Measurements from ENCODE around the gene POLR2E. TPM values are rescaled to one million over a fixed set of nuclear protein-coding genes. Genes with fewer than 3 reads are reported as not detected.
A peak's percentile ranks its signal among the peaks of the same experiment; 100 is the strongest.

The POLR2E gene
- total RNA-seq, 1 donor from 2014 or later, result 140 TPM

DNA sequence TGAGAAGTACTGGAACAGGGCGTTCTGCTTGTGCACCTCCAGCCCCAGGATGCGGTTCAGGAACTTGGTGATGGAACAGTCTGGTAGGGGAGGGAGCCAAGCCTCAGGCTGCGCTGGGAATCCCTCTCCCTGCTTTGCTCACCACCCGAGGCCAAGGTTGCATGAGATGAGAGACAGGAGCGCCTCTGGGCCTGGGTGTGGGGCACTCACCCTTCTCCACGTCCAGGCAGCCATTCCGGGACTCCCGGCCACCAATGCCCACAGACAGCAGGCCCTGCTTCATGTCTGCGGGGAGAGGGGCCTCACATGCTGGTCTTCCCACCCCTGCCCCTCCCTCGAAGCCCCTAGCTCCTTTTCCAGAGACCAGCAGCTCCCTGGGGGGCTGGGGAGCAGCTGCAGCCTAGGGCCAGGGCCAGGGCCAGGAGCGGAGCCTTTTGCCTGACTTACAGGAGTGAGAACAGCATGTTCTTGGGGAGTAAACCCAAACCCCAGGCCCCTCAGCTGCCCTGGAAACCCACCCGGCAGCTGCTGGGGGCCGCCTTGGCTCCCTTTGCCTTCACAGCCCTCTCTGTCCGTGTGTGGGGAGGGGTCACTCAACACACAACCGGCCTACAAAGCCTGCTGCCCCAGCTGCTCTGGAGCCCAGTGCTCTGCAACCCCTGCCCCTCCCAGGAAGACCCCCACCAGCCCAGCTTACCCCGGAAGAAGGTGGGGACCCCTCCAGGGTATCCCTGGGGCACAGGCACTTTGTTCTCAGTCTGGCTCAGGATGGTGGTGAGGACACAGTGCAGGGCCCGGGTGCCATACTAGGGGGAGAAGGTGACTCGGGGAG, 15.8 kb upstream of the POLR2E start:
- Histone ChIP-seq H3K9me3 (replicated peaks) (no peaks in the 10 kb centered on the region), H3K4me1 (peaks cover 47% of the 10 kb centered on the region), H3K36me3 (peaks cover 78% of the 10 kb centered on the region), H3K4me3 (no peak overlapping the region), H3K27ac (replicated peaks) (peak overlapping the region; percentile 55), H3K27me3 (ENCODE audit: low read depth) (no peaks in the 10 kb centered on the region)
- intact Hi-C loops (cut with micrococcal nuclease), result no loop called here
- no peak for DNase-seq
- TF ChIP-seq, protein P1, sequence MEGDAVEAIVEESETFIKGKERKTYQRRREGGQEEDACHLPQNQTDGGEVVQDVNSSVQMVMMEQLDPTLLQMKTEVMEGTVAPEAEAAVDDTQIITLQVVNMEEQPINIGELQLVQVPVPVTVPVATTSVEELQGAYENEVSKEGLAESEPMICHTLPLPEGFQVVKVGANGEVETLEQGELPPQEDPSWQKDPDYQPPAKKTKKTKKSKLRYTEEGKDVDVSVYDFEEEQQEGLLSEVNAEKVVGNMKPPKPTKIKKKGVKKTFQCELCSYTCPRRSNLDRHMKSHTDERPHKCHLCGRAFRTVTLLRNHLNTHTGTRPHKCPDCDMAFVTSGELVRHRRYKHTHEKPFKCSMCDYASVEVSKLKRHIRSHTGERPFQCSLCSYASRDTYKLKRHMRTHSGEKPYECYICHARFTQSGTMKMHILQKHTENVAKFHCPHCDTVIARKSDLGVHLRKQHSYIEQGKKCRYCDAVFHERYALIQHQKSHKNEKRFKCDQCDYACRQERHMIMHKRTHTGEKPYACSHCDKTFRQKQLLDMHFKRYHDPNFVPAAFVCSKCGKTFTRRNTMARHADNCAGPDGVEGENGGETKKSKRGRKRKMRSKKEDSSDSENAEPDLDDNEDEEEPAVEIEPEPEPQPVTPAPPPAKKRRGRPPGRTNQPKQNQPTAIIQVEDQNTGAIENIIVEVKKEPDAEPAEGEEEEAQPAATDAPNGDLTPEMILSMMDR (IDR thresholded peaks at IDR 0.05; ENCODE audit: borderline replicate concordance), result no peak

DNA sequence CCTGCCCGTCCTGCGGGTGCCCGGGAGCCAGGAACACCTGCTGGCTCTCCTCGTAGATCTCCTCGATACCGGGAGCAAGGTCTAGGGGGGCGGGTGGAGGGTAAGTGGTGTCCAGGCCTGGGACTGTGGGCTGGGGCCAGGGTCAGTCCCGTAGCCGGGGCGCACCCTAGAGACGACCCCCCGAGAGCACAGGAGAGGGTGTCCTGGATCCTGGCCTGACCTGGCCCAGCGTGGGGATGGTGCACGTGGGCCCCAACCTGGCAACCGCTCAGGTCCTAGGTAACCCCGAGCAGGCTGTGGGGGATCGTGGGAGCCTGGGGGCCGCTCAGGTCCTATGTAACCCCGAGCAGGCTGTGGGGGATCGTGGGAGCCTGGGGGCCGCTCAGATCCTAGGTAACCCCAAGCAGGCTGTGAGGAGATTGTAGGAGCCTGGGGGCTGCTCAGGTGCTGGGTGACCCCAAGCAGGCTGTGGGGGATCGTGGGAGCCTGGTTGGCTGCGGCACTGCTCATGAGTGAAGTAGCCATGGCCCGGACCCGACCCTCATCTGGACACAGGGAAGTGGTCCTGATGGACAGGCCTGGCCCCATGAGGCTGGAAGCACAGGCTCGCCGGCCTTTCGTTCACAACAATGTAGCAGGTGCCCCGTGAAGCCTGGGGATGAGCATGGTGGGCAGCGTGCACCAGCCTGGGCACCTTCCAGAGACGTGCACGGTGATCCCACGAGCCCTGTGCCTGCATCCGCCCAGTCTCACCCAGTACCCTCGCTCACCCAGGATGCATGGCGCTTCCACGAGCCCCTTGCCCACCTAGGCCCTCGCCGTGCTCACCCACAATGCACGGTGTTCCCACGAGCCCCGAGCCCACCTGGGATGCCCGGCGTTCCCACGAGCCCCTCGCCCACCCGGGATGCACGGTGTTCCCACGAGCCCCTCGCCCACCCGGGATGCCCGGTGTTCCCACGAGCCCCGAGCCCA, 14.8 kb upstream of the POLR2E start:
- TF ChIP-seq, protein P1 (IDR thresholded peaks at IDR 0.05; ENCODE audit: borderline replicate concordance), result no peak
- intact Hi-C loops (cut with micrococcal nuclease), result no loop called here
- Histone ChIP-seq H3K9me3 (replicated peaks) (no peaks in the 10 kb centered on the region), H3K4me3 (no peak overlapping the region), H3K27ac (replicated peaks) (no peak overlapping the region), H3K27me3 (ENCODE audit: low read depth) (no peaks in the 10 kb centered on the region), H3K4me1 (peaks cover 57% of the 10 kb centered on the region), H3K36me3 (peaks cover 70% of the 10 kb centered on the region)
- DNase-seq, result no peak

DNA sequence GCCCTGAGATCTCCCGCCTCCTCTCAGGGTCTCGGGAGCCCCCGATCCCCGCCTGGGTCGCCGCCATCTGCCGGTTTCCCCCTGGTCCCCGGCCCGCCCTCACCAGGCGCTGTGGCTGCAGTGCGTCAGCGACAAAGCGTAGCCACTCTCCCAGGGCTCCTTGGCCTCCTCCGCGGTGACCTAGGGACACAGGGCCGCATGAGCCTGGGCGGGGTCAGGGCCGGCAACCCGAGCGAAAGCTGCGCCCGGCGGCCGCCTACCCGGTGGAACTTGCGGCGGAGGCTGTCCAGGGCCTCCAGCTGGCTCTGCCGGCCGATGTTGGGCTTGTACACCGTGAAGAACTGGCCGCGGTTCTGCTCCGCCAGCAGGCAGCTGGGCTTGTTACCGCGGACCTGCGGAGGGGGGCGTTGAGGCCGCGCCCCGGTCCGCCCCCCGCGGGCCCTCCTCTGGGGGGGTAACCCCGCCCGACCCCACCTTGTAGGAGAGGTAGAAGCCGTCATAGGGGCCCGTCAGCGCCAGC, 13.9 kb upstream of the POLR2E start:
- Histone ChIP-seq H3K36me3 (peaks cover 67% of the 10 kb centered on the region), H3K27me3 (ENCODE audit: low read depth) (no peaks in the 10 kb centered on the region), H3K9me3 (replicated peaks) (no peaks in the 10 kb centered on the region), H3K4me1 (peaks cover 62% of the 10 kb centered on the region), H3K4me3 (no peak overlapping the region), H3K27ac (replicated peaks) (no peak overlapping the region)
- DNase-seq, result no peak
- intact Hi-C loops (cut with micrococcal nuclease), result no loop called here
- TF ChIP-seq, protein P1 (IDR thresholded peaks at IDR 0.05; ENCODE audit: borderline replicate concordance), result no peak

DNA sequence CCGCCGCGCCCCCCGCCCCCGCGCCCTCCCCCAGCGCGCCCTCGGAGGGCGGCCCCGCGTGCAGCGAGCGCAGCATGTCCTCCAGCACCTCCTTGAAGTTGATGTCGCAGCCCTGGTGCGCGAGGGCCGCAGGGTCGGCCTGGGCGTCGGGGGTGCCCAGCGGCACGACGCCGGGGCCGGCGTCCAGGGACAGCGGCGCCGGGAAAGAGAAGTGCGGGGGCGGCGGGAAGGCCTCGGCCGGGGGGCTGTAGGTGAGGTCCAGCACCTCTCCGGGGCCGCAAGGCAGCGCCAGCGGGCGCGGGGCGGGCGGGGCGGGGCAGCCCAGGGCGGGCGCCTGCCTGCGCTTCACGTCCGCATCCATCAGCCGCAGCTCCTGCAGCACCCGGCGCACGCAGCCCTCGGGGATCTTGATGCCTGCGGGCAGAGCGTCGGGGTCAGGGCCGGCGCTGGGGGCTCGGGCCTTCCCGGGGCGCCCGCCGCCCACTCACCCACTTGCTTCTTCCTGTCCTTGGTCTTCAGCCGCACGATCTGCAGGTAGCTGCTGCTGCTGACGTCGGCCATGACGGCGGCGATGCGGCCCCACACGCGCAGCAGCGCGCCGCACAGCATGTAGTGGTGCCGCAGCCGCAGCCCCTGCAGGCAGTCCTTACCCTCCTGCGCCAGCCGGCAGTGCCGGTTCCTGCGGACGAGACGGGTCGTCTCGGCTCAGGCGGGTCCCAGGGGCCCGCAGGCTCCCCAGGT, 13.3 kb upstream of the POLR2E start:
- Histone ChIP-seq H3K27ac (replicated peaks) (no peak overlapping the region), H3K4me1 (peaks cover 58% of the 10 kb centered on the region), H3K27me3 (ENCODE audit: low read depth) (no peaks in the 10 kb centered on the region), H3K9me3 (replicated peaks) (no peaks in the 10 kb centered on the region), H3K4me3 (no peak overlapping the region), H3K36me3 (peaks cover 64% of the 10 kb centered on the region)
- no peak for DNase-seq
- intact Hi-C loops (cut with micrococcal nuclease), result no loop called here
- TF ChIP-seq, protein P1 (IDR thresholded peaks at IDR 0.05; ENCODE audit: borderline replicate concordance), result no peak

Measured in left ventricle myocardium inferior (tissue), 1 donor.